K562 (cell line): Measurements from ENCODE around the gene GSDME. TPM values are rescaled to one million over a fixed set of nuclear protein-coding genes. Genes with fewer than 3 reads are reported as not detected.

Source experiments
- CCAR2 ChIP-seq: fragments of 200-400 bp; formaldehyde crosslinking; IDR thresholded peaks from 2 replicates; pipeline ENCODE4 v1.6.1; 2017; ENCODE audit warnings: mild to moderate bottlenecking, low read depth, low read length
- FOSL1 ChIP-seq: fragments of 200-800 bp; sonication (Bioruptor generic); conservative IDR thresholded peaks from 2 replicates; pipeline ENCODE4 v1.6.1; 2016; ENCODE audit warnings: missing genetic modification characterization, missing compliant biosample characterization
- MECOM ChIP-seq: fragments of 250-450 bp; sonication (Bioruptor Pico); IDR thresholded peaks from 2 replicates; pipeline ENCODE4 v1.8.0; 2022; ENCODE audit warnings: inconsistent platforms
- MYBL2 ChIP-seq, 2 experiments: fragments of 450-650 bp in 1 of 2; sonication (generic) in 1 of 2; formaldehyde crosslinking in 1 of 2; IDR thresholded peaks; 2 replicates each; pipeline versions ENCODE4 v1.6.1 to v1.8.1; 2017 to 2022; ENCODE audit warnings: borderline replicate concordance in 1 of 2, inconsistent platforms in 1 of 2, low read depth in 1 of 2, mild to moderate bottlenecking in 1 of 2, missing genetic modification reagents in 1 of 2, moderate library complexity in 1 of 2
- PPARD ChIP-seq: fragments of 250-450 bp; sonication (Bioruptor Pico); IDR thresholded peaks from 2 replicates; pipeline ENCODE4 v1.8.0; 2022; ENCODE audit warnings: inconsistent platforms, mild to moderate bottlenecking, moderate library complexity
- RBM17 ChIP-seq: fragments of 200-400 bp; formaldehyde crosslinking; IDR thresholded peaks from 2 replicates; pipeline ENCODE4 v1.6.1; 2017; ENCODE audit warnings: low read depth, mild to moderate bottlenecking, low read length, borderline replicate concordance
- RBM22 ChIP-seq: fragments of 200-400 bp; formaldehyde crosslinking; IDR thresholded peaks from 2 replicates; pipeline ENCODE4 v1.6.1; 2018; ENCODE audit warnings: low read length, low read depth; ENCODE audit not compliant: poor library complexity, severe bottlenecking
- REST ChIP-seq, 2 experiments: fragments of 450-650 bp; formaldehyde crosslinking in 1 of 2; IDR thresholded peaks; 2 replicates each; pipeline versions ENCODE4 v1.4.0 to v1.6.1; 2014 to 2020; ENCODE audit warnings: mild to moderate bottlenecking in 2 of 2, borderline replicate concordance in 1 of 2, low read depth in 1 of 2
- SMAD3 ChIP-seq: fragments of 450-650 bp; formaldehyde crosslinking; conservative IDR thresholded peaks from 2 replicates; pipeline ENCODE4 v1.4.0; 2020; ENCODE audit warnings: mild to moderate bottlenecking
- THAP12 ChIP-seq: fragments of 250-450 bp; sonication (Bioruptor Pico); IDR thresholded peaks from 2 replicates; pipeline ENCODE4 v1.9.0; 2021; ENCODE audit warnings: mild to moderate bottlenecking, inconsistent platforms
- ZNF655 ChIP-seq: fragments of 250-450 bp; sonication (Bioruptor Pico); IDR thresholded peaks from 2 replicates; pipeline ENCODE4 v1.5.0; 2021
- polyA plus RNA-seq, 8 experiments: library from polyadenylated mRNA; depleted of rRNA in 4 of 8; stranded (reverse) in 5 of 8; unstranded in 3 of 8; fragments of >200 nt; fragmentation: Nextera tagmentation in 2 of 8; fragmentation: Illumina TruSeq in 1 of 8; extraction: Ambion mirVana in 2 of 8; extraction: Trizol in 1 of 8; gene quantifications; 2 replicates each; pipeline versions ENCODE4 v1.2.1 to v1.2.3, GENCODE V29; 2011 to 2014; ENCODE audit warnings: inconsistent platforms in 1 of 8, missing spikeins in 1 of 8
- total RNA-seq, 7 experiments: library from RNA; depleted of rRNA in 6 of 7; stranded (reverse); fragments of >200 nt in 6 of 7; fragmentation: Illumina TruSeq in 2 of 7; extraction: Trizol in 2 of 7; gene quantifications; 2 replicates each; pipeline versions ENCODE4 v1.2.1 to v1.2.3, GENCODE V29; 2011 to 2021; ENCODE audit warnings: low replicate concordance in 1 of 7
- TF ChIP-seq, protein P1 (sequence below): fragments of 250-450 bp; sonication (Bioruptor Pico); IDR thresholded peaks from 2 replicates; pipeline ENCODE4 v1.8.0; 2021; ENCODE audit warnings: mild to moderate bottlenecking, moderate library complexity

The GSDME gene
- total and polyA plus RNA-seq, 9 of the 15 experiments (the other 6 are each of a cell fraction or from before 2014, with no cell fraction given) = 0.37 to 1.9 (median 0.62) TPM

GRCh38 chr7:24715661-24716479 is 41.4 kb downstream of the GSDME start (continued):
- TF ChIP-seq REST (IDR thresholded peaks at IDR 0.05; ENCODE audit: borderline replicate concordance) = peak; percentile 93
- TF ChIP-seq REST (CRISPR knock-in tag; IDR thresholded peaks at IDR 0.05; ENCODE audit: low read depth) = peak; percentile 80; the same call in 1 of the 2 replicates
- TF ChIP-seq FOSL1 (tag) = peak; percentile 54; the same call in 1 of the 2 replicates
- no peak for TF ChIP-seq SMAD3
- no peak for TF ChIP-seq RBM22
- TF ChIP-seq, protein P1, sequence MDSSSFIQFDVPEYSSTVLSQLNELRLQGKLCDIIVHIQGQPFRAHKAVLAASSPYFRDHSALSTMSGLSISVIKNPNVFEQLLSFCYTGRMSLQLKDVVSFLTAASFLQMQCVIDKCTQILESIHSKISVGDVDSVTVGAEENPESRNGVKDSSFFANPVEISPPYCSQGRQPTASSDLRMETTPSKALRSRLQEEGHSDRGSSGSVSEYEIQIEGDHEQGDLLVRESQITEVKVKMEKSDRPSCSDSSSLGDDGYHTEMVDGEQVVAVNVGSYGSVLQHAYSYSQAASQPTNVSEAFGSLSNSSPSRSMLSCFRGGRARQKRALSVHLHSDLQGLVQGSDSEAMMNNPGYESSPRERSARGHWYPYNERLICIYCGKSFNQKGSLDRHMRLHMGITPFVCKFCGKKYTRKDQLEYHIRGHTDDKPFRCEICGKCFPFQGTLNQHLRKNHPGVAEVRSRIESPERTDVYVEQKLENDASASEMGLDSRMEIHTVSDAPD (CRISPR knock-in tag) = no peak
- TF ChIP-seq THAP12 = no peak
- TF ChIP-seq RBM17 = no peak
- no peak for TF ChIP-seq CCAR2
- no peak for TF ChIP-seq MECOM (CRISPR knock-in tag)
- no peak for TF ChIP-seq PPARD
- no peak for TF ChIP-seq ZNF655 (CRISPR knock-in tag)
- no peak for TF ChIP-seq MYBL2 (IDR thresholded peaks at IDR 0.05; ENCODE audit: low read depth)
- no peak for TF ChIP-seq MYBL2 (CRISPR knock-in tag; IDR thresholded peaks at IDR 0.05; ENCODE audit: borderline replicate concordance)
